ENCODE results near the gene GPR22. TPM values are rescaled to one million over a fixed set of nuclear protein-coding genes. Genes with fewer than 3 reads are reported as not detected.

Gene GPR22
- total RNA-seq, 1 experiment from 2014 or later: not detected

DNA sequence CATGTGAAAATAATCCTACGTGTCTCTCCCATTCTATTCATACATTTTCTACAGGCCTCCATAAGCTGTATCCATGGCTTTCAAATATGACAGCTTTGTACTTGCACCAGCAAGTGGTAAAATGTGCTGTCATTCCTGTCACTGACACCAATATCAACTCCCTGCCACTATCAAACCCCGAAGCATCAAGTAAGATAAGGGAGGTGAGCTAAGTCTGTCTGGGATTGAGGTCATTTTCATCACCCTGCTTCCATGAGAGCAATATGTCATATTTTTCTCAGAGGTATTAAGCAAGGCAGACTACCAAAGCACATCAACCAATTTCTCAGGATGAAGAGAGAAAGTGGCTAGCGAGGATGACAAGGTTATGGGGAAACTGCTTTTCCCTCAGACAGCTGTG, 11.1 kb downstream of the GPR22 start:
- Histone ChIP-seq H3K18ac (ENCODE audit: insufficient read length, low read depth, low read length) (no peak overlapping the region), H2BK15ac (ENCODE audit: low read depth, low read length) (no peak overlapping the region), H3K4ac (ENCODE audit: low read depth, low read length) (no peak overlapping the region), H4K91ac (ENCODE audit: insufficient read length, low read depth, low read length) (no peak overlapping the region), H3K4me1 (ENCODE audit: insufficient read depth, low read length) (no peaks in the 10 kb centered on the region), H4K8ac (replicated peaks; ENCODE audit: insufficient read length, low read depth, low read length) (no peak overlapping the region), H3K23me2 (ENCODE audit: insufficient read length, low read depth, low read length, poor library complexity, severe bottlenecking) (no peaks in the 10 kb centered on the region), H3K56ac (ENCODE audit: insufficient read length, low read depth, low read length) (no peak overlapping the region), H2BK120ac (ENCODE audit: low read depth, low read length, poor library complexity, severe bottlenecking) (no peak overlapping the region), H3K14ac (ENCODE audit: insufficient read depth, low read length) (no peak overlapping the region), H3K9ac (ENCODE audit: extremely low read depth, insufficient read length, low read length) (no peak overlapping the region), H2AK5ac (ENCODE audit: insufficient read length, low read length) (no peak overlapping the region), H2BK12ac (ENCODE audit: insufficient read length, low read depth, low read length) (no peak overlapping the region), H2BK20ac (ENCODE audit: low read depth, low read length, poor library complexity, severe bottlenecking) (no peak overlapping the region), H2AFZ (ENCODE audit: low read length) (no peak overlapping the region), H3K4me2 (ENCODE audit: insufficient read depth, insufficient read length, low read length) (no peak overlapping the region), H2BK5ac (ENCODE audit: insufficient read length, low read length) (no peak overlapping the region), H3K79me2 (ENCODE audit: insufficient read depth, low read length) (no peaks in the 10 kb centered on the region), H3K23ac (ENCODE audit: insufficient read length, low read depth, low read length) (no peak overlapping the region), H3T11ph (ENCODE audit: low read length) (no peak overlapping the region), H3K27me3 (ENCODE audit: insufficient read depth, low read length) (no peaks in the 10 kb centered on the region), H3K27ac (ENCODE audit: insufficient read length, low read depth, low read length) (no peak overlapping the region), H3K79me1 (ENCODE audit: insufficient read depth, low read depth, low read length, poor library complexity, severe bottlenecking) (no peaks in the 10 kb centered on the region), H3K9me3 (ENCODE audit: control insufficient read depth, low read depth, low read length) (no peaks in the 10 kb centered on the region), H4K20me1 (ENCODE audit: control insufficient read depth, insufficient read depth, insufficient read length) (no peaks in the 10 kb centered on the region), H4K5ac (ENCODE audit: insufficient read length, low read depth, low read length) (no peak overlapping the region)
- Mint-ChIP-seq H3K27me3 (ENCODE audit: low read depth) (no peaks in the 10 kb centered on the region), H3K36me3 (ENCODE audit: insufficient read depth in 1 of 3, low read depth in 3 of 3) (no peaks in the 10 kb centered on the region), H3K4me1 (no peaks in the 10 kb centered on the region), H3K9me3 (no peaks in the 10 kb centered on the region), H3K4me3 (no peak overlapping the region), H3K27ac (no peak overlapping the region)
- no peak for DNase-seq
- TF ChIP-seq, protein P1, sequence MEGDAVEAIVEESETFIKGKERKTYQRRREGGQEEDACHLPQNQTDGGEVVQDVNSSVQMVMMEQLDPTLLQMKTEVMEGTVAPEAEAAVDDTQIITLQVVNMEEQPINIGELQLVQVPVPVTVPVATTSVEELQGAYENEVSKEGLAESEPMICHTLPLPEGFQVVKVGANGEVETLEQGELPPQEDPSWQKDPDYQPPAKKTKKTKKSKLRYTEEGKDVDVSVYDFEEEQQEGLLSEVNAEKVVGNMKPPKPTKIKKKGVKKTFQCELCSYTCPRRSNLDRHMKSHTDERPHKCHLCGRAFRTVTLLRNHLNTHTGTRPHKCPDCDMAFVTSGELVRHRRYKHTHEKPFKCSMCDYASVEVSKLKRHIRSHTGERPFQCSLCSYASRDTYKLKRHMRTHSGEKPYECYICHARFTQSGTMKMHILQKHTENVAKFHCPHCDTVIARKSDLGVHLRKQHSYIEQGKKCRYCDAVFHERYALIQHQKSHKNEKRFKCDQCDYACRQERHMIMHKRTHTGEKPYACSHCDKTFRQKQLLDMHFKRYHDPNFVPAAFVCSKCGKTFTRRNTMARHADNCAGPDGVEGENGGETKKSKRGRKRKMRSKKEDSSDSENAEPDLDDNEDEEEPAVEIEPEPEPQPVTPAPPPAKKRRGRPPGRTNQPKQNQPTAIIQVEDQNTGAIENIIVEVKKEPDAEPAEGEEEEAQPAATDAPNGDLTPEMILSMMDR (conservative IDR thresholded peaks at IDR 0.05): no peak
- no CpG with 5 or more reads among the region's 3 CpGs for WGBS (ENCODE audit: extremely low coverage, insufficient read length, low lambda C conversion rate)

All from H9 (cell line).